Pancreas (tissue), 10 donors: Measurements from ENCODE around the gene UNC5B. TPM values are rescaled to one million over a fixed set of nuclear protein-coding genes. Genes with fewer than 3 reads are reported as not detected.

Experiments used
- ATAC-seq, 4 donors: fragments of 200-7000 bp; cut with Tn5 transposase; one replicate each; pipeline versions ENCODE4 v1.8.0 to v1.9.1; 2020; ENCODE audit warnings: mild to moderate bottlenecking in 4 of 4, moderate library complexity in 4 of 4
- DNase-seq, 6 donors: peaks; one replicate each; pipeline ENCODE4 v3.0.0-alpha.2; 2020
- FAIRE-seq: peaks from 2 replicates; lab custom pipeline; 2012; peaks lifted over from hg19 to GRCh38; lab: Jason Lieb, UNC
- H3K27ac ChIP-seq, 4 donors: fragments of 200-600 bp; sonication (generic); 1 replicate in 3 of 4; 2 replicates in 1 of 4; pipeline versions ENCODE4 v1.5.0 to v1.8.0; 2020
- H3K27me3 ChIP-seq, 4 donors: fragments of 200-600 bp; one replicate each; pipeline ENCODE4 v1.8.0; 2021
- H3K36me3 ChIP-seq, 3 donors: fragments of 200-600 bp; sonication (generic) in 1 of 3; one replicate each; pipeline versions ENCODE4 v1.5.0 to v1.8.0; 2020 to 2021
- H3K4me1 ChIP-seq, 3 donors: fragments of 200-600 bp; one replicate each; pipeline ENCODE4 v1.8.0; 2021
- H3K4me3 ChIP-seq, 4 donors: fragments of 200-600 bp; sonication (generic) in 2 of 4; one replicate each; pipeline versions ENCODE4 v1.5.0 to v1.8.0; 2020 to 2021
- H3K9me3 ChIP-seq, 4 donors: fragments of 200-600 bp; one replicate each; pipeline ENCODE4 v1.8.0; 2021
- CTCF ChIP-seq, 4 donors: fragments of 200-600 bp; sonication (generic) in 3 of 4; IDR thresholded peaks; one replicate each; pipeline versions ENCODE4 v1.5.0 to v1.8.0; 2021; ENCODE audit warnings: antibody characterized with exemption in 4 of 4
- WGBS, 2 donors: extraction: QIAGEN DNeasy Blood & Tissue Kit; methylation state at CpG; one replicate each; pipeline ENCODE4 v1.1.7; 2013; 5-methylcytosine and 5-hydroxymethylcytosine counted together
- intact Hi-C, 3 donors: fragments of 100-400 bp; cut with DNase I; formaldehyde crosslinking; loops; one replicate each; pipeline versions ENCODE4 v1.11.1 to v1.14.2; 2022
- polyA plus RNA-seq, 2 donors: library from polyadenylated mRNA; stranded (reverse); fragments of 200-250 nt; gene quantifications; one replicate each; pipeline ENCODE4 v1.2.3, GENCODE V29; 2013
- total RNA-seq, 6 donors: library from RNA; stranded (reverse); fragmentation: NEBNext Ultra II Directional in 4 of 6; extraction: Animal tissue kit (Norgen Biotek cat#: 25700) in 4 of 6; gene quantifications; one replicate each; pipeline versions ENCODE4 v1.2.1 to v1.2.4, GENCODE V29; 2021 to 2023
- donor health status: healthy with polysubstance abuse.
- donor health status: DM: no; HTN: no; CAD: no; lungs with moderate emphysema.
- donor health status: DM: no; HTN: no; CAD: no.
- donor health status: control.
- donor health status: control.
- donor health status: Bipolar disorder and iron deficiency.
- donor health status: DM: yes; HTN: yes; CAD: no.
- donor health status: DM: no; HTN: no; CAD: no.
- donor health status: DM: no; HTN: no; CAD: no.
- donor health status: DM: yes; HTN: yes; CAD: no.

UNC5B gene
- total and polyA plus RNA-seq, 8 donors: 2.4 to 7.7 (median 4.2) TPM

DNA sequence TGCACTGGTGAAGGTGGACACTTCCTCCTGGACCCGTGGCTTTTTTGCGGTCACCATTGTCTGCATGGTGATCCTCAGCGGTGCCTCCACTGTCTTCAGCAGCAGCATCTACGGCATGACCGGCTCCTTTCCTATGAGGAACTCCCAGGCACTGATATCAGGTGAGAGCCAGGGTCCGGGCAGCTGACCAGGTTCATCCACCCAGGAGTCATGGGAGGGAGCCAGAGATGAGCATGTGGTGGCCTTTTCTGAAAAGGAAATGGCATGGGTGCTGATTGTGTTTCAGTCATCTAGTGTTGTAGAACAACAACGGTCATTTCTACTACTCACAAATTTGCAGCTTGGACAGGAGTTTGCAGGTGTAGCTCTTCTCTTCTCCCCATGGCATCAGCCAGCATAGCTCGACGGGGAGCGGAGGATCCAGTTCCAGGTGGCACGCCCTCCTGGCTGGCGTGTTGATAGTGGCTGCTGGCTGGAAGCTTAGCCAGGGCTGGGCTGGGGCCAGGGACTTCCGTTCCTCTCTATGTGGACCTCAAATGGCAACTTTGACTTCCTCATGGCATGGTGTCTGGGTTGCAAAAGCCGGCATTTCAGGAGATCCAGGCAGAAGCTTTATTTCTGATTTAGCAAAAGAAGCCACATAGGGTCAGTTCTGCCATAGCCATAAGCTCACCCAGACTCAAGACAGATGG is 139.4 kb downstream of the UNC5B start:
- ATAC-seq (peak in 3 of 4 donors; percentile 59 to 68 (median 60)), DNase-seq (no peak), FAIRE-seq (no peak)
- Histone ChIP-seq H3K36me3 (peaks cover 0 to 4% (median 0%) of the 10 kb centered on the region in 3 donors), H3K4me1 (no peaks in the 10 kb centered on the region), H3K4me3 (no peak overlapping the region), H3K27me3 (no peaks in the 10 kb centered on the region), H3K9me3 (no peaks in the 10 kb centered on the region), H3K27ac (no peak overlapping the region)
- TF ChIP-seq CTCF (IDR thresholded peaks at IDR 0.05): no peak
- intact Hi-C loops: no loop called here
- 77 to 78% methylated on average over 14 of the region's 14 CpGs for WGBS, 2 donors

Other genes with a start within 250 kb of the UNC5B start
- gene SLC29A3, start 106.7 kb downstream of the UNC5B start, total RNA-seq: 1 to 10 TPM; 2.2 to 7.0 (median 3.6) TPM
- gene SLC29A3, start 106.7 kb downstream of the UNC5B start, polyA plus RNA-seq: 1 to 10 TPM; 2.4 to 2.8 TPM
- 10 to 100 TPM in 2 of 6 donors, 1 to 10 TPM in 4; 3.4 to 18.7 (median 8.4) TPM for gene CDH23, start 184.3 kb downstream of the UNC5B start, total RNA-seq
- gene CDH23, start 184.3 kb downstream of the UNC5B start, polyA plus RNA-seq: 10 to 100 TPM; 19.5 to 64.6 TPM